GM21529 (cell line): ENCODE data around the gene FXYD2.

ENCODE experiments used
- ATAC-seq: cut with Tn5 transposase; IDR thresholded peaks from one replicate; pipeline ENCODE4 v1.9.1; 2021; ENCODE audit not compliant: unreplicated experiment

FXYD2 gene

GRCh38 chr11:117805045-117805444 lies 19.5 kb downstream of the FXYD2 start:
- no peak for ATAC-seq

DNA sequence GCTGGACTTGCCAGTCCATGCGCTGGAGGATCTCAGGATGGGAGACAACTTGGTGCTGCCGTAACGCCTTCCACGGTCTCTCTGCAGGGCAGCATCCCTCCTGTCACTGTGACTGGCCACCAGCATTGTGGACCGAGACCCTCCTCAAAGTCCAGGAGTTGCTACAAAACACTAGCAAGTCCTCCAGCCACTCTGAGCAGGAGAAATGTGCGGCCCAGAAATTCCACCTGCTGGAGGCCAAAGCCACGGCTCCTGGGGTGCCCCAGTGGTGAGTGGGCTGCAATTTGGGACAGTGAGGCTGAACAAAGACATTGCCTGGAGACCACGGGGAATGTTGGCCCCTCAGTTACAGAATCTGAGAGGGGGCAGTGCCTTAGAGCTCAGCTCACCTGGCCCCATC lies 20.6 kb downstream of the FXYD2 start:
- ATAC-seq, result no peak

DNA sequence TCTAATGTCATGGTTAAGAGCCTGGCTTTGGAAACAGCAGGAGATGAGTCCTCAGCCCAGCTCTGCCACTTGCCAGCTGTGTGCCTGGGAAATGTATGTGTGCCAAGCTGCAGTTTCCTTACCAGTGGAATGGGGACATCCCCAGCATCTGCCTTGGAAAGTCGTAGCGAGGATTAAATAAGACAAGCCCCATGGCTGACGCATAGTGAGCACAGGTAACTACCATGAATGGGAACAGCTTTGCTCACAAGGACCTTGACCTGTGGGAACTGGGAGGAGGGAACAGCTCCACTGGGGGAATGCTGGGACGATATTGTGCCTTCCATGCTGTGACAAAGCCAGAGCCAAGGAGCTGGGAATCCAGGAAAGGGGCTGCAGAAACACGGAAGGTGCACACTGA lies 24.9 kb downstream of the FXYD2 start:
- ATAC-seq, result no peak

DNA sequence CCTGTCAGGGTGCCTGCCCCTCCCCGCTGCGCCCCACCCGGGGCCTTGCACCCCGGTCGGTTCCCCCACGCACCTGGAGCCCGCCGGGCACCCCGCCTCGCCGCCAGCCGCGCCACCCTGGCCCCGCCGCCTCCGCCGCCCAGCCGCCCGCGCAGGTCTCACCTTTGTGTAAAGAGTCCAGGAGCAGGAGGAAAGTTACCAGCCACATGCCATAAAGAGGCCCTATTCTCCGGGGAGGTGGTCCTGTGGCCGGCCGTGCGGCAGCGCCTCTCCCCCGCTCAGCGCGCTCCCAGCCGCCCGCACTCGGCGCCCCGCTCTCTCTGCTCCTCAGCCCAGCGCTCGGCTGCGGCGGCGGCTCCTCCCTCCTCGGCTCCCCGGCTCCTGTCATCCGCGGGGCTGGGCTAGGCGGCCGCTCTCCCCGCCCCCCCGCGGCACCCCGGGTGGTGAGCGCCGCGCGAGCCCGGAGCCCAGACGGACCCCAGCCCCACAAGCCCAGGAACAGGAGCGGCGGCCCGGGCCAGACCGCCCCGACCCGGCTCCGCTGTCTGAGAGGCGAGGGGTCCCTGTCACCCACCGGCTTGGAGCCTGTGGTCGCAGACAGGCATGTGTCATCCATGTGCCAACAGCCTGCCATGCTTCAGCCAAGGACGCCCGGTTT lies 27.5 kb downstream of the FXYD2 start, which contains the start of gene DSCAML1:
DSCAML1 (minus strand) TSS at position 345 of the 658 bp plus-strand sequence; CDS start at position 208, 137 bp downstream.
- ATAC-seq, result no peak

GRCh38 chr11:117796456-117796871 lies 28.1 kb downstream of the FXYD2 start:
- ATAC-seq, result no peak

GRCh38 chr11:117795638-117796455 lies 28.7 kb downstream of the FXYD2 start:
- ATAC-seq, result no peak

DNA sequence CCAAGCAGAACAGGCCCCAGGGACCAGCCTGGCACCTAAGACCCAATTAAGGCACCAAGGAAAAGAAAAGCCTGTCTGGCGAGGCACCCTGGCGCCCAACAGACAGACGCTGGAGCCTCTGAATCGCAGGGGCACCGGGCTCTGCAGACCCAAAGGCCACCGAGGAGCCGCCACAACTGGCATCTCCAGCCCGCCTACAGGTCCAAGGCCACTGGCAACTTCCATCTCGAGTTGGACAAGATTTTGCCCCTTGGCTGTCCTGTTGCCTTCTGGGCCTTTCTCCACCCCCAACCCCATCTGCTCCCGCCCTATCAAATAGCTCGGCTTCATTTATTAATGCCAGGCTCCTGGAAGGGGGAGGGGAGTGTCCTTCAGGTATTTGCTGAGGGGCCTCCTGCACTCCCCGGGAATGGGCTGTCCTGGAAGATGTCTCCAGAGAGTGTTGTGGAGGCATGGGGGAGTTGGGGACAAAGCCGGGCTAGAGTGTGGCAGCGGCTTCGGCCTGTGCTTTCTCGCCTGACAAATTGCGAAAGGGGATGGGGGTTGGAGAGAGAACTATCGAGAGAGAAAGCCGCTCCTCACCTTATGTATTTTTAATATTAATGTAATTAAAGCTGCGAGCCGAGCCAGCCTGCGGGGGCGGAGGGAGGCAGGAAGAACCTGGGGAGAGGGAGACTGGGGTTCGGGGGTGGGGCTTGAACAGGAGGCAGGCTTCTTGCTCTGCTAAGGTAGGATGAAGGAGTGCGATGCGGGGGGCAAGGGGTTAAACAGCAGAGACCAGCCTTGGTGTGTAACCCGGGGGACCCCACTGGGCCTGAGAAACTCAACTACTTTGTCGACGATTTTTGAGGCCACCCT lies 29.5 kb downstream of the FXYD2 start:
- no peak for ATAC-seq

DNA sequence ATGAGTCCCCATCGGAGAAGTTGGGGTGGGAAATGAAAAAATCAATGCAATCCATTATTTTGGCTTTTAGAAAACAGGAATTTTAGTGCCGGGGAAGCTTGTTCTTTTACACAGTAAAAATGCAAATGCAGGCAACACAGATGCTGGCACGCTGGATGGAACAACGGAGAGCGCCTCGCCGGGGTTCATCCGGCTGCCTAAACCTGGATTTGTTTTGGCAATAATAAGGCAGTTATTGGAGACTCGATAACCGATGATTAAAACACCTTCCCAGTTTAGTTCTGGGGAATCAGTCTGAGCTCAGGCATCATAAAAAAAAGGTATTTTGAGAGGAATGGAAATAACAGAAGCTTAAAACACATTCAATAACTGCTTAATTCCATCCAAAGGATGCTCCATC lies 30.4 kb downstream of the FXYD2 start:
- ATAC-seq, result no peak

DNA sequence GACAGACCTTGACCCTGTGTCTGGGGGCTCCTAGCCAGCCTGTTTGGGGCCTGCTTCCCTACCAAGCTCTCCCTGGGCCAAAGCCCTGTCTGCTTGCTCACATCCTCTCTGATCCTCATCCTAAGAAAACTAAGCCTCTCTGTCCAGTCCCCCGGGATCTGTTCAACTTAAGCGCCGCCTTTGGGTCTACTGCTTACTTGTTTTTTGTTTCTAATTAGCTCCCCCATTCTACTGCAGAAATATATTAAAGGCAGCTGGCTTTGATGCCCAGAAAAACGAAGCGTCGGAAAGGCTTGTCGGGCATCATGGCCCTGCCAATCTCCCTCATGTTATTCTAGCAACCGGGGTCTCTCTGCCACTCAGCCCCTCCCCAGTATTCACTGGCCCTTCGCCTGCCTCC lies 31.0 kb downstream of the FXYD2 start:
- ATAC-seq, result no peak

GRCh38 chr11:117792992-117793391 lies 31.6 kb downstream of the FXYD2 start:
- no peak for ATAC-seq

DNA sequence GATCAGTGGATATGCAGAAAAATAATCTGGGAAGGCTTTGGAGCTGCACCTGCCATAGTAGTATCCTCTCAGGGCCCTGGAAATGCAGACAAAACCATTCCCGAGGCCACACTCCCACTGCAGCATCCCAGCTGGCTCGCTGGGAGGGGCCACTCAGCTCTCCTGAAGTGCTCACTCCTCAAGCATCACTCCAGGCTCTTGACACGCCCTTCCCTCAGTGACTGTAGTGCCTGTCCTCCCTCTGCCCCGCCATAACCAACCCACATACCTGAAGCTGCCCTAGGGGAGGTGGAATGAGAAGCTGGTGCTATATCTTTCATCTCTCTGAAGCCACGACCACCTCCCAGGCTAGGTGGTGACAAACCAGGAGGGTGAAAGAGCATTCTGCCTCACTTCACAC lies 32.3 kb downstream of the FXYD2 start:
- ATAC-seq, result no peak

DNA sequence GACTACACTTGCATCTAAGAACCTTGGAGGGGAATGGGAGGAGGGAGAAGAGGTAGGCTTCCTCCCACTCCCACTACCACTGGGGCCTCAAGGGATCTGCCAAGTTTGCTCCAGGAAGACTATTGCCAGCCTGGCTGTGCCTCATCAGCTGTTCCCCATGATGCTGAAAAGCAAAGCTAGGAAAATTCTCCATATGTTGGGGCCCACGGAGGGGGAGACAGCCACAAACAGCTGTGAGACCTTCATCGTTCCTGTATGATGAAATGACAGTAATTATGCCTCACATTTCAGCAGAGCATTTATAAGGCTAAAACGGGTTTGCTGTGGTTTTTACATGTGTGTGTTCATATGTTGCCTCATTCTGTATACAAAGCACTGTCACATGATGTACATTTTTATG lies 34.3 kb downstream of the FXYD2 start:
- no peak for ATAC-seq

GRCh38 chr11:117789241-117789640 lies 35.3 kb downstream of the FXYD2 start:
- no peak for ATAC-seq

DNA sequence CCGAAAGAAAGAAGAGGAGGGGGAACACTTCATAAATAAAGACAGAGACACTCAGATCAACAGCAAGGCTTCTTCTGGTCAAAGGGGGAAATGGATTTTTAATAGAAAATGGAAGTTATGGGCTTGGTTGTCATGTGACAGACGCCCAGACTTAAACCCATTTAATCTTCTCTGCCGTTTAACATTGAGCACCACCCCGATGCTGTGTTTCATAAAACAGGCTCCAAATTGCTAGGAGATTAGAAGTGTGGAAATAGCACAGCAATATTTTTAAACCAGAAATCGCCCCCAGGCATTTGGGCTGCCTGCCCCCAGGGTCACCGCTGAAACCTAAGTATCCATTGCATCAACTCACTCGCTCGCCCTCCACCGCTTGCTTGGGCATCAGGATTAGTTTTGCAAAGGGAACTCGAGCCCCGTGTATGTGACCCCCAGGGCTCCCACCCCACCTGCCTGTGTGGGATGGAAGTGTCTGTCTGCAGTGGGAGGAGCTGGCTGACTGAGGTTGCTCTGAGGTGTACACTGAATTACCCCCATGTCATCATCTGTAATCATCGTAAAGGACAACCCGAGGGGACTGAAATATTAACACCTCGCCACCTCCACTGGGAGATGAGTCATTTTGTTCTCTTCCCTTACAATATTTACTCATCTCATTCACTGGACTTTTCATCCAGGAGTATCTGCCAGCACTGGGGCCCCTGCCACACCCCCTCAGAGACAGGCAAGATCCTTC lies 38.2 kb downstream of the FXYD2 start:
- no peak for ATAC-seq

DNA sequence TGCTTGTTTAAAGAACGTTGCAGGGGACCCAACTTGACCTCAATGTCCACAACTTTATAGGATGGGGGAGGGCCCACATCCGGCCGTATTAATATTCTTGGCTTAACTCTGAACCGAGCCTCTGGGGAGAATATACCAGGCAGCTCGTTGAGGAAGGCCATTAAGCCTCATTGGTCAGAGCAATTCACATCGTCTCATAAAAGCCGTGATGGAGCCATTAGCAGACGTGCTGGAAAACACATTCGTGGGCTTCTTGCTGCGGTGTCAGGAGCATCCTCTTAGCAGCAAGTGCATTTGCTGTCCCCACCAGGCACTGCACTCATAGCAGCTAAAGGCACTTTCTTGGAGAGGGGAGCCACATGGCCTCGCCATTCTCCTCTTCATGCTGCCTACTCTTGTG lies 42.4 kb downstream of the FXYD2 start:
- no peak for ATAC-seq

- ATAC-seq, result no peak
These were observed 42.9 kb downstream of the FXYD2 start for GRCh38 chr11:117781627-117782026.

DNA sequence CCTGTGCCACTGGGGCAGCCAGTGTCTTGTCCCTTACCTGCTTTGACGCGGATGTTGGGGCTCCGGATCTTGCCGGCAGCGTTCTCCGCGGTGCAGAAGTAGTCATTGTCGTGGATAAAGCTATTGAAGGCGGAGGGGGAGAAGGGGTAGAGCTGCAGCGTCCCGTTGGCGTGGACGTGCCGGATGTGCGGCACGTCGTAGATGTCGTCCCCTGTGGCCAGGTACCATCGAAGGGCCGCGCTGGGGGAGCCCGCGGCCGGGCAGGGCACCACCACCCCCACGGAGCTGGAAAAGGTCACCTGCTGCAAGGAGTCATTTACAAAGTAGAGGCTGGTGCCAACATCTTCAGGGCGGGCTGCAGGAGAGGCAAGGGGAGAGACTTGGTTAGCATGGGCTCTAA lies 44.1 kb downstream of the FXYD2 start:
- no peak for ATAC-seq

GRCh38 chr11:117774553-117774952 lies 50.0 kb downstream of the FXYD2 start:
- no peak for ATAC-seq

DNA sequence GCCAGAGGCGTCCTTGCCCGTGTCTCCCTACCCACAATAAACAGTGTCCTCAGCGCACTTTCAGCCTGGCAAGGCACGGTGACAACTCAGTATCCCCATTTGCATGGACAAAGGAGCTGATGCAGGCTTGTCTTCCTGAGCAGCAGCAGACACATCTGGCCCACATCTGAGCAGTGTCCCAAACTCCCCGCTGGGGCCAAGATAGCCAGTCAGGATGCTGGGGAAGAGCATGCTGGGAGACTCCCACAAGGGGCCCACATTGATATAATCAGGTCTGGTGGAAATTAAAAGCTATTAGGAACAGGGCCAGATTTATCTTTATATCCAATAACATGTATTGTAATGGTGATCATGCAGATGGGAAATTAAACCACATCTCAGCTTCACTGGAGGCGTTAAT lies 52.2 kb downstream of the FXYD2 start:
- no peak for ATAC-seq

GRCh38 chr11:117771841-117772240 lies 52.7 kb downstream of the FXYD2 start:
- no peak for ATAC-seq

GRCh38 chr11:117771197-117771596 lies 53.3 kb downstream of the FXYD2 start:
- no peak for ATAC-seq
